A549 (cell line): ENCODE measurements around the gene SNX15. TPM values are rescaled to one million over a fixed set of nuclear protein-coding genes. Genes with fewer than 3 reads are reported as not detected.
"Not testable (repeated sequence)": the region's sequence is repeated elsewhere in the genome, so short reads cannot be mapped to it uniquely, and the experiment has no call there.

ENCODE experiments used
- ATAC-seq, 2 experiments: fragments of 200-7000 bp in 1 of 2; fragments of >200 bp in 1 of 2; cut with Nextera tagmentation in 1 of 2; cut with Tn5 transposase in 1 of 2; 3 replicates each; pipeline versions ENCODE4 v1.8.0 to v1.9.1; 2018 to 2020; ENCODE audit warnings: mild to moderate bottlenecking in 1 of 2, moderate library complexity in 1 of 2
- CTCF ChIA-PET: fragments of 300-600 bp; sonication (Branson Sonifier 250); formaldehyde crosslinking; extraction: SDS; loops from one replicate; lab custom pipeline; 2021; ENCODE audit warnings: antibody characterized with exemption, inconsistent platforms; lab: Yijun Ruan, JAX
- POLR2A ChIA-PET: fragments of 350-600 bp; formaldehyde crosslinking; extraction: SDS; loops from one replicate; lab custom pipeline; 2021; ENCODE audit warnings: antibody characterized with exemption, inconsistent platforms; lab: Yijun Ruan, JAX
- DNase-seq, 2 experiments: peaks; one replicate each; pipeline versions ENCODE4 v3.0.0 to v3.0.0-alpha.2; 2011 to 2016; ENCODE audit warnings: low read depth in 1 of 2, low spot score in 1 of 2
- FAIRE-seq: peaks from 2 replicates; lab custom pipeline; 2011; peaks lifted over from hg19 to GRCh38; lab: Jason Lieb, UNC
- H3K27ac ChIP-seq, 2 experiments: fragments of >200 bp; sonication (Bioruptor Twin); formaldehyde crosslinking; 3 replicates each; pipeline ENCODE4 v1.5.1; 2016 to 2017
- H3K4me1 ChIP-seq: fragments of >200 bp; sonication (Bioruptor Twin); formaldehyde crosslinking; 3 replicates; pipeline ENCODE4 v1.6.1; 2016
- H3K4me2 ChIP-seq: fragments of >200 bp; sonication (Bioruptor Twin); formaldehyde crosslinking; 3 replicates; pipeline ENCODE4 v1.6.1; 2016
- H3K4me3 ChIP-seq: fragments of >200 bp; sonication (Bioruptor Twin); formaldehyde crosslinking; 3 replicates; pipeline ENCODE4 v1.5.1; 2016
- H3K9me3 ChIP-seq: fragments of >200 bp; sonication (Bioruptor Twin); formaldehyde crosslinking; 3 replicates; pipeline ENCODE4 v1.6.1; 2016
- CBX2 ChIP-seq: fragments of 200-600 bp; sonication (generic); IDR thresholded peaks from 2 replicates; pipeline ENCODE4 v1.6.1; 2016; ENCODE audit warnings: low read depth, mild to moderate bottlenecking, borderline replicate concordance
- GATA3 ChIP-seq: IDR thresholded peaks from 2 replicates; pipeline ENCODE4 v1.6.1; 2012; ENCODE audit warnings: borderline replicate concordance
- HDAC2 ChIP-seq: fragments of 200-600 bp; sonication (generic); IDR thresholded peaks from 2 replicates; pipeline ENCODE4 v1.6.1; 2016
- HEYL ChIP-seq: fragments of 250-450 bp; sonication (Bioruptor Pico); IDR thresholded peaks from 2 replicates; pipeline ENCODE4 v1.8.0; 2021; ENCODE audit warnings: mild to moderate bottlenecking, moderate library complexity
- HOXA7 ChIP-seq: fragments of 250-450 bp; sonication (Bioruptor Pico); IDR thresholded peaks from 2 replicates; pipeline ENCODE4 v1.5.0; 2020; ENCODE audit warnings: mild to moderate bottlenecking, moderate library complexity
- JUN ChIP-seq, 2 experiments: fragments of >200 bp; sonication (Bioruptor Twin); formaldehyde crosslinking; IDR thresholded peaks; 2 replicates in 1 of 2; 3 replicates in 1 of 2; pipeline ENCODE4 v1.6.1; 2016 to 2017
- KDM1A ChIP-seq: fragments of 200-600 bp; sonication (generic); IDR thresholded peaks from 2 replicates; pipeline ENCODE4 v1.6.1; 2016; ENCODE audit warnings: low read depth, mild to moderate bottlenecking
- MAZ ChIP-seq: fragments of 150-350 bp; IDR thresholded peaks from 2 replicates; pipeline ENCODE4 v1.6.1; 2014; ENCODE audit warnings: antibody characterized with exemption, low read depth, low read length, borderline replicate concordance
- NPAS2 ChIP-seq: fragments of 250-450 bp; sonication (Bioruptor Pico); IDR thresholded peaks from 2 replicates; pipeline ENCODE4 v1.8.0; 2022; ENCODE audit warnings: mild to moderate bottlenecking, moderate library complexity, borderline replicate concordance
- PHF8 ChIP-seq: fragments of 200-600 bp; sonication (generic); IDR thresholded peaks from 2 replicates; pipeline ENCODE4 v1.6.1; 2016; ENCODE audit warnings: low read depth, mild to moderate bottlenecking, antibody characterized with exemption, moderate library complexity, borderline replicate concordance
- POLR2A ChIP-seq: IDR thresholded peaks from 2 replicates; pipeline ENCODE4 v1.6.1; 2012; ENCODE audit warnings: mild to moderate bottlenecking, low read length
- POLR2AphosphoS2 ChIP-seq: conservative IDR thresholded peaks from 2 replicates; pipeline ENCODE4 v1.6.1; 2012; ENCODE audit warnings: low read length, improper control_type of control experiment, inconsistent platforms
- RAD21 ChIP-seq, 2 experiments: fragments of >200 bp in 1 of 2; sonication (Bioruptor Twin) in 1 of 2; formaldehyde crosslinking in 1 of 2; IDR thresholded peaks in 1 of 2; conservative IDR thresholded peaks in 1 of 2; 2 replicates in 1 of 2; 3 replicates in 1 of 2; pipeline ENCODE4 v1.6.1; 2012 to 2018; ENCODE audit warnings: inconsistent platforms in 1 of 2
- RFX5 ChIP-seq: fragments of 450-650 bp; IDR thresholded peaks from 2 replicates; pipeline ENCODE4 v1.7.1; 2014; ENCODE audit warnings: antibody characterized with exemption, mild to moderate bottlenecking, moderate library complexity
- RNF2 ChIP-seq: fragments of 200-600 bp; sonication (generic); IDR thresholded peaks from 2 replicates; pipeline ENCODE4 v1.6.1; 2016; ENCODE audit warnings: low read depth, mild to moderate bottlenecking, antibody characterized with exemption, moderate library complexity, borderline replicate concordance
- TFCP2L1 ChIP-seq: fragments of 250-450 bp; sonication (Bioruptor Pico); IDR thresholded peaks from 2 replicates; pipeline ENCODE4 v1.5.0; 2021; ENCODE audit warnings: mild to moderate bottlenecking
- ZC3H11A ChIP-seq: fragments of 450-650 bp; IDR thresholded peaks from 2 replicates; pipeline ENCODE4 v1.6.1; 2014; ENCODE audit warnings: antibody characterized with exemption, mild to moderate bottlenecking
- ZSCAN20 ChIP-seq: fragments of 250-450 bp; sonication (Bioruptor Pico); IDR thresholded peaks from 2 replicates; pipeline ENCODE4 v1.8.0; 2022; ENCODE audit warnings: mild to moderate bottlenecking, moderate library complexity
- WGBS: methylation state at CpG from one replicate; pipeline ENCODE4 v1.1.6; 2017; ENCODE audit errors: missing lambda C conversion rate; 5-methylcytosine and 5-hydroxymethylcytosine counted together
- polyA minus RNA-seq: library from RNA; depleted of rRNA, polyadenylated mRNA; stranded (reverse); fragments of >200 nt; gene quantifications from 2 replicates; pipeline ENCODE4 v1.2.3, GENCODE V29; 2011; rRNA and poly(A)+ RNA removed
- polyA plus RNA-seq, 4 experiments: library from polyadenylated mRNA; depleted of rRNA in 3 of 4; stranded (reverse); fragments of >200 nt; fragmentation: RNase III in 1 of 4; extraction: RNeasy Plus Mini Kit Qiagen cat#74134 plus additional on column Dnase treatment in 1 of 4; gene quantifications; 2 replicates in 3 of 4; 3 replicates in 1 of 4; pipeline ENCODE4 v1.2.3, GENCODE V29; 2011 to 2017
- TF ChIP-seq, protein P1 (sequence below): IDR thresholded peaks from 2 replicates; pipeline ENCODE4 v1.6.1; 2012
- TF ChIP-seq, protein P2 (sequence below): fragments of >200 bp; sonication (Bioruptor Twin); formaldehyde crosslinking; IDR thresholded peaks from 3 replicates; pipeline ENCODE4 v1.5.1; 2016
- TF ChIP-seq, protein P3 (sequence below): fragments of 450-650 bp; IDR thresholded peaks from 2 replicates; pipeline ENCODE4 v1.6.1; 2014; ENCODE audit warnings: antibody characterized with exemption
- TF ChIP-seq, protein P4 (sequence below): fragments of >200 bp; sonication (Bioruptor Twin); formaldehyde crosslinking; IDR thresholded peaks from 2 replicates; pipeline ENCODE4 v1.6.1; 2016
- TF ChIP-seq, protein P5 (sequence below): IDR thresholded peaks from 2 replicates; pipeline ENCODE4 v1.6.1; 2012
- TF ChIP-seq, protein P6 (sequence below): fragments of >200 bp; sonication (Bioruptor Twin); formaldehyde crosslinking; IDR thresholded peaks from 3 replicates; pipeline ENCODE4 v1.6.1; 2016

The SNX15 gene, protein sequence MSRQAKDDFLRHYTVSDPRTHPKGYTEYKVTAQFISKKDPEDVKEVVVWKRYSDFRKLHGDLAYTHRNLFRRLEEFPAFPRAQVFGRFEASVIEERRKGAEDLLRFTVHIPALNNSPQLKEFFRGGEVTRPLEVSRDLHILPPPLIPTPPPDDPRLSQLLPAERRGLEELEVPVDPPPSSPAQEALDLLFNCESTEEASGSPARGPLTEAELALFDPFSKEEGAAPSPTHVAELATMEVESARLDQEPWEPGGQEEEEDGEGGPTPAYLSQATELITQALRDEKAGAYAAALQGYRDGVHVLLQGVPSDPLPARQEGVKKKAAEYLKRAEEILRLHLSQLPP
- polyA plus RNA-seq (2011; rRNA removed), result 13.4 and 15.8 TPM in 2 replicates
- 24.4 and 25.9 TPM in 2 replicates for polyA plus RNA-seq (2012; cell fraction: cytosol; rRNA removed)
- 17.6 and 18.2 TPM in 2 replicates for polyA plus RNA-seq (2012; cell fraction: nucleus; rRNA removed)
- 17.0 to 18.4 TPM (median 17.7 TPM) in 3 replicates for polyA plus RNA-seq (2017; fragmentation: RNase III; extraction: RNeasy Plus Mini Kit Qiagen cat#74134 plus additional on column Dnase treatment)
- 7.9 and 9.5 TPM in 2 replicates for polyA minus RNA-seq

DNA sequence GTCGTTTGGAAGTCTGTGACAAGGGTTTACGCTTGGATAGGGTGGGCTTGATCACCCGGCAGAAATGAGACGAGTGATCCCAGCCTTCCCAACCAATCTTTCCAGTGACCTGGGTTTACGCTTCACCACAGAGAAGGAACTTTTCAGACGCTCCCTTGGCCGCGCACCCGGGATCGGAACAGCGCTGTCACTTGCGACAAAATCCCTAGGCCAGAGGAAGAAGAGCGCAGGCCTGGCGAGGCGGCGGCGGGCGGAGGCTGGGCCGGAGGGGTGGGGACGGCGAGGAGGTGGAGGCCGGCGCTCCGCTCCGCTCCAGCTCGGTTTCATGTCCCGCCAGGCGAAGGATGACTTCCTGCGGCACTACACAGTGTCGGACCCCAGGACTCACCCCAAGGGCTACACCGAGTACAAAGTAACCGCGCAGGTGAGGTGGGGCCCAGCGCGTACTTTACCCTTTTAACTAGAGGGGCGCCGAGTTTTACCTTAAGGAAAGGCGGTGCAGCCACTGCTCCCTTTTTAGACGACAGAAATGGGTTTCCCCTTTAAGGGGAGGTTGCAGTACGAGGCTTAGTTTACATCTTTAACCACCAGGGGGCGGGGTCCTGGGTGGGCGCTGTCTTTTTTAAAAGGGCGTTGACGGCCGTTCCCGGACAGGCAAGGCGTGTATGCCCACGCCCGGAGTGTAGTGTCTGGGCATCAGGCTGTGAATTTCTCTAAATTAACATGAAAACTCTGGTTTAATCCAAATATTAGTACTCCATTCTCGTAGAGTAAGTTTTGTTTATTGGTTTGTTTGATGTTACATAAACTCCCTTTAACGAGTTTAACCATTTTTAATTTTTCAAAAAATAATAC is at the start of gene SNX15:
Gene SNX15, plus strand, starts transcription at position 227 of the 855 bp plus-strand sequence. Its CDS starts 99 bp downstream, at position 326.
- peak within 1 kb of the TSS; percentile 52 for H3K4me3 ChIP-seq
- H3K4me2 ChIP-seq, result peak within 1 kb of the TSS; percentile 86
- CTCF ChIA-PET, result interaction anchor here (0.5 to 7.3 kb wide), 17 partner anchors 12 to 280 kb away, joined by 3 to 97 read pairs (median 3); partner anchors contain the start of genes ARL2, NAALADL1 and SAC3D1
- no peaks in the 10 kb centered on the region for H3K9me3 ChIP-seq
- H3K4me1 ChIP-seq, result peaks cover 9% of the 10 kb centered on the region
- POLR2A ChIA-PET, result interaction anchor here (0.6 to 0.7 kb wide), 2 partner anchors 13 to 90 kb away, joined by 4 read pairs; partner anchors contain the start of genes SAC3D1 and ZNHIT2
- TF ChIP-seq, protein P1, sequence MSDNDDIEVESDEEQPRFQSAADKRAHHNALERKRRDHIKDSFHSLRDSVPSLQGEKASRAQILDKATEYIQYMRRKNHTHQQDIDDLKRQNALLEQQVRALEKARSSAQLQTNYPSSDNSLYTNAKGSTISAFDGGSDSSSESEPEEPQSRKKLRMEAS, result peak; percentile 74
- TF ChIP-seq ZSCAN20 (CRISPR knock-in tag) (no peak), GATA3 (0 out of 2 replicates have a peak, but pooled peaks have one; percentile 15), POLR2A (peak; percentile 80), NPAS2 (CRISPR knock-in tag) (no peak), HOXA7 (CRISPR knock-in tag) (no peak), HDAC2 (no peak), ZC3H11A (no peak), MAZ (0 out of 2 replicates have a peak, but pooled peaks have one; percentile 38), POLR2AphosphoS2 (no peak), CBX2 (no peak), RAD21 (conservative IDR thresholded peaks at IDR 0.05 in 1 of 2, IDR thresholded peaks at IDR 0.05 in 1 of 2) (peak; percentile 26 to 44; a peak in 3 of 5 replicates), RFX5 (no peak), HEYL (CRISPR knock-in tag) (no peak), PHF8 (peak; percentile 81; the same call in 1 of the 2 replicates), KDM1A (no peak), TFCP2L1 (CRISPR knock-in tag) (0 out of 2 replicates have a peak, but pooled peaks have one; percentile 45), JUN (IDR thresholded peaks at IDR 0.05) (peak; percentile 81 to 88), RNF2 (peak; percentile 37; the same call in 1 of the 2 replicates)
- TF ChIP-seq, protein P2, sequence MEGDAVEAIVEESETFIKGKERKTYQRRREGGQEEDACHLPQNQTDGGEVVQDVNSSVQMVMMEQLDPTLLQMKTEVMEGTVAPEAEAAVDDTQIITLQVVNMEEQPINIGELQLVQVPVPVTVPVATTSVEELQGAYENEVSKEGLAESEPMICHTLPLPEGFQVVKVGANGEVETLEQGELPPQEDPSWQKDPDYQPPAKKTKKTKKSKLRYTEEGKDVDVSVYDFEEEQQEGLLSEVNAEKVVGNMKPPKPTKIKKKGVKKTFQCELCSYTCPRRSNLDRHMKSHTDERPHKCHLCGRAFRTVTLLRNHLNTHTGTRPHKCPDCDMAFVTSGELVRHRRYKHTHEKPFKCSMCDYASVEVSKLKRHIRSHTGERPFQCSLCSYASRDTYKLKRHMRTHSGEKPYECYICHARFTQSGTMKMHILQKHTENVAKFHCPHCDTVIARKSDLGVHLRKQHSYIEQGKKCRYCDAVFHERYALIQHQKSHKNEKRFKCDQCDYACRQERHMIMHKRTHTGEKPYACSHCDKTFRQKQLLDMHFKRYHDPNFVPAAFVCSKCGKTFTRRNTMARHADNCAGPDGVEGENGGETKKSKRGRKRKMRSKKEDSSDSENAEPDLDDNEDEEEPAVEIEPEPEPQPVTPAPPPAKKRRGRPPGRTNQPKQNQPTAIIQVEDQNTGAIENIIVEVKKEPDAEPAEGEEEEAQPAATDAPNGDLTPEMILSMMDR, result peak; percentile 52
- TF ChIP-seq, protein P3, sequence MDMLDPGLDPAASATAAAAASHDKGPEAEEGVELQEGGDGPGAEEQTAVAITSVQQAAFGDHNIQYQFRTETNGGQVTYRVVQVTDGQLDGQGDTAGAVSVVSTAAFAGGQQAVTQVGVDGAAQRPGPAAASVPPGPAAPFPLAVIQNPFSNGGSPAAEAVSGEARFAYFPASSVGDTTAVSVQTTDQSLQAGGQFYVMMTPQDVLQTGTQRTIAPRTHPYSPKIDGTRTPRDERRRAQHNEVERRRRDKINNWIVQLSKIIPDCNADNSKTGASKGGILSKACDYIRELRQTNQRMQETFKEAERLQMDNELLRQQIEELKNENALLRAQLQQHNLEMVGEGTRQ, result no peak
- TF ChIP-seq, protein P4, sequence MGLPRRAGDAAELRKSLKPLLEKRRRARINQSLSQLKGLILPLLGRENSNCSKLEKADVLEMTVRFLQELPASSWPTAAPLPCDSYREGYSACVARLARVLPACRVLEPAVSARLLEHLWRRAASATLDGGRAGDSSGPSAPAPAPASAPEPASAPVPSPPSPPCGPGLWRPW, result no peak
- TF ChIP-seq, protein P5, sequence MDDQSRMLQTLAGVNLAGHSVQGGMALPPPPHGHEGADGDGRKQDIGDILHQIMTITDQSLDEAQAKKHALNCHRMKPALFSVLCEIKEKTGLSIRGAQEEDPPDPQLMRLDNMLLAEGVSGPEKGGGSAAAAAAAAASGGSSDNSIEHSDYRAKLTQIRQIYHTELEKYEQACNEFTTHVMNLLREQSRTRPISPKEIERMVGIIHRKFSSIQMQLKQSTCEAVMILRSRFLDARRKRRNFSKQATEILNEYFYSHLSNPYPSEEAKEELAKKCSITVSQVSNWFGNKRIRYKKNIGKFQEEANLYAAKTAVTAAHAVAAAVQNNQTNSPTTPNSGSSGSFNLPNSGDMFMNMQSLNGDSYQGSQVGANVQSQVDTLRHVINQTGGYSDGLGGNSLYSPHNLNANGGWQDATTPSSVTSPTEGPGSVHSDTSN, result peak; percentile 39; the same call in 1 of the 2 replicates
- TF ChIP-seq, protein P6, sequence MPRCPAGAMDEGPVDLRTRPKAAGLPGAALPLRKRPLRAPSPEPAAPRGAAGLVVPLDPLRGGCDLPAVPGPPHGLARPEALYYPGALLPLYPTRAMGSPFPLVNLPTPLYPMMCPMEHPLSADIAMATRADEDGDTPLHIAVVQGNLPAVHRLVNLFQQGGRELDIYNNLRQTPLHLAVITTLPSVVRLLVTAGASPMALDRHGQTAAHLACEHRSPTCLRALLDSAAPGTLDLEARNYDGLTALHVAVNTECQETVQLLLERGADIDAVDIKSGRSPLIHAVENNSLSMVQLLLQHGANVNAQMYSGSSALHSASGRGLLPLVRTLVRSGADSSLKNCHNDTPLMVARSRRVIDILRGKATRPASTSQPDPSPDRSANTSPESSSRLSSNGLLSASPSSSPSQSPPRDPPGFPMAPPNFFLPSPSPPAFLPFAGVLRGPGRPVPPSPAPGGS, result peak; percentile 74; the same call in 1 of the 3 replicates
- FAIRE-seq (no peak), DNase-seq (peak; percentile 92 to 97), ATAC-seq (peak; percentile 95 to 97)
- H3K27ac ChIP-seq, result peak within 1 kb of the TSS; percentile 89 to 94
- 2% methylated on average over 33 of the region's 51 CpGs for WGBS

DNA sequence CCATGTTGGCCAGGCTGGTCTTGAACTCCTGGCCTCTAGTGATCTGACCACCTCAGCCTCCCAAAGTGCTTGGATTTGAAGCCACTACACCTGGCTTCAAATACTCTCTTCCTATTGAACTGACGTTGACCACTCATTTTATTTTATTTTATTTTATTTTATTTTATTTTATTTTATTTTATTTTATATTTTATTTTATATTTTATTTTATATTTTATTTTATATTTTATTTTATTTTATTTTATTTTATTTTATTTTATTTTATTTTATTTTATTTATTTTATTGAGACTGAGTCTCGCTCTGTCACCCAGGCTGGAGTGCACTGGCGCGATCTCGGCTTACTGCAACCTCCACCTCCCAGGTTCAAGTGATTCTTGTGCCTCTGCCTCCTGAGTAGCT is 43.9 kb upstream of the SNX15 start:
- H3K9me3 ChIP-seq, ATAC-seq, POLR2A ChIA-PET, H3K27ac ChIP-seq, FAIRE-seq, H3K4me3 ChIP-seq, H3K4me1 ChIP-seq, H3K4me2 ChIP-seq, DNase-seq: not testable (repeated sequence)
- 73% methylated on average over 5 of the region's 5 CpGs for WGBS
- CTCF ChIA-PET, result interaction anchor here (0.8 to 1.4 kb wide), 3 partner anchors 10 to 31 kb away, joined by 3 to 5 read pairs (median 3); partner anchors contain the start of gene ARL2
